A673 (cell line): ENCODE data around the gene CLCN7. TPM values are rescaled to one million over a fixed set of nuclear protein-coding genes. Genes with fewer than 3 reads are reported as not detected.

Experiments
- BruUV-seq: library from RNA; stranded (reverse); fragments of 400-500 nt; replicated peaks from 2 replicates; lab custom pipeline; 2021; lab: Mats Ljungman, UMichigan
- CTCF ChIA-PET: fragments of 300-600 bp; sonication (Branson Sonifier 250); formaldehyde crosslinking; loops from one replicate; lab custom pipeline; 2022; ENCODE audit warnings: antibody characterized with exemption; lab: Charles Lee
- POLR2A ChIA-PET: fragments of 300-600 bp; sonication (Branson Sonifier 250); formaldehyde crosslinking; loops from one replicate; lab custom pipeline; 2022; ENCODE audit warnings: antibody characterized with exemption; ENCODE audit not compliant: low non-redundant PET; lab: Charles Lee
- DNase-seq: peaks from one replicate; pipeline ENCODE4 v3.0.0-alpha.2; 2015; ENCODE audit warnings: low spot score
- H3K27ac ChIP-seq: fragments of 200-600 bp; sonication (generic); 2 replicates; pipeline ENCODE4 v1.5.1; 2016; ENCODE audit warnings: mixed run types, low read depth, mild to moderate bottlenecking, mixed read lengths, antibody characterized with exemption, low read length; ENCODE audit not compliant: poor library complexity, severe bottlenecking
- H3K27me3 ChIP-seq: fragments of 200-600 bp; sonication (generic); replicated peaks from 2 replicates; pipeline ENCODE4 v1.6.1; 2017; ENCODE audit warnings: mixed run types, low read depth, mild to moderate bottlenecking, mixed read lengths, antibody characterized with exemption, low read length; ENCODE audit not compliant: insufficient read depth, poor library complexity
- H3K36me3 ChIP-seq: fragments of 200-600 bp; sonication (generic); 2 replicates; pipeline ENCODE4 v1.6.1; 2016; ENCODE audit warnings: mixed run types, mild to moderate bottlenecking, mixed read lengths, antibody characterized with exemption, low read length; ENCODE audit not compliant: insufficient read depth, poor library complexity, severe bottlenecking
- H3K4me1 ChIP-seq: fragments of 200-600 bp; sonication (generic); 2 replicates; pipeline ENCODE4 v1.6.1; 2017; ENCODE audit warnings: mixed run types, mild to moderate bottlenecking, mixed read lengths, antibody characterized with exemption, low read length; ENCODE audit not compliant: insufficient read depth, poor library complexity, severe bottlenecking
- H3K4me3 ChIP-seq: fragments of 200-600 bp; sonication (generic); 2 replicates; pipeline ENCODE4 v1.5.1; 2016; ENCODE audit warnings: low read depth, mixed run types, mild to moderate bottlenecking, mixed read lengths, low read length; ENCODE audit not compliant: poor library complexity, severe bottlenecking
- H3K9me3 ChIP-seq: fragments of 200-600 bp; sonication (generic); 2 replicates; pipeline ENCODE4 v1.6.1; 2016; ENCODE audit warnings: mixed run types, low read depth, mild to moderate bottlenecking, mixed read lengths, antibody characterized with exemption, low read length; ENCODE audit not compliant: poor library complexity, severe bottlenecking
- EZH2 ChIP-seq: fragments of 200-600 bp; sonication (generic); IDR thresholded peaks from 2 replicates; pipeline ENCODE4 v1.6.1; 2017; ENCODE audit warnings: borderline replicate concordance, low read depth, mild to moderate bottlenecking, mixed read lengths, antibody characterized with exemption, low read length; ENCODE audit not compliant: poor library complexity, severe bottlenecking
- intact Hi-C: fragments of 100-400 bp; cut with micrococcal nuclease; formaldehyde crosslinking; loops from one replicate; pipeline ENCODE4 v1.10.0; 2022; ENCODE audit not compliant: unreplicated experiment
- total RNA-seq: library from RNA; stranded (reverse); gene quantifications from 2 replicates; pipeline ENCODE4 v1.2.3, GENCODE V29; 2021
- TF ChIP-seq, protein P1 (sequence below): fragments of 300-800, 200-600 bp; sonication (generic); conservative IDR thresholded peaks from 2 replicates; pipeline ENCODE4 v1.5.1; 2017; ENCODE audit warnings: low read depth, mild to moderate bottlenecking, antibody characterized with exemption, low read length, moderate library complexity, mixed read lengths

Gene CLCN7
- total RNA-seq, 1 experiment from 2014 or later, result 89.3 TPM

DNA sequence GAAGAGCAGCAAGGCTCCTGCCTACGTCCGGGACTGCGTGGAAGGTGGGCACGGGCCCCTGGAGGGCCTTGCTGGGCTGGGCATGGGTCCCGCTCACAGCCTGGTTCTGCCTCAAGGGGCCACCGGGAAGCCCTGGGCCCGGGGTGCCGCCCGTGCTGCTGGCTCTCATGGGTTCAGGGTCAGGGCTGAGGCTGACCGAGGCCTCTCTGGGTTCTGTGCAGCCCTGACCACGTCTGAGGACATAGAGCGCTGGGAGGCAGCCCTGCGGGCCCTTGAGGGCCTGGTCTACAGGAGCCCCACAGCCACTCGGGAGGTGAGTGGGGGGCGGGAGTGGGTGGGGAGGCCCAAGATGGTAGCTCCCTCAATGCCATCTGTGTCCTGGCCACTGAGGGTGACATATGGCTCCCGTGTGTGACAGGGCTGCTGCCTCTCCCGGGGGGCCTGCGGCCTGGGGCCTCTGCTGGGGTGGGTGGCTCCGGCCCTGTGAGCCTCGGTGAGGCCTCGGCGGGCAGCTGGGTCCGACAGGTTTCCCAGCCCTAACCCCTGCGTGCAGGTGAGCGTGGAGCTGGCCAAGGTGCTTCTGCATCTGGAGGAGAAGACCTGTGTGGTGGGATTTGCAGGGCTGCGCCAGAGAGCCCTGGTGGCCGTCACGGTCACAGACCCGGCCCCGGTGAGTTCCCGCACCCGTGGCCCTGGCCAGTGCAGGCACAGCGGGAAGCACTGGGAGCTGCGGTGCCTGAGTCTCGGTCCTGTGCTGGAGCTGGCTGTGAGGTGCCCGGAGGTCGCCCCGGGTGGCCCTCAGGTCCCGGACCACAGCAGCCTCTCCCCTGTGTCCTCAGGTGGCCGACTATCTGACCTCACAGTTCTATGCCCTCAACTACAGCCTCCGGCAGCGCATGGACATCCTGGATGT is 27.5 kb upstream of the CLCN7 start:
- POLR2A ChIA-PET, result no interaction called here
- no peak overlapping the region for H3K27ac ChIP-seq
- no peak overlapping the region for H3K4me3 ChIP-seq
- no peak for DNase-seq
- no peaks in the 10 kb centered on the region for H3K4me1 ChIP-seq
- intact Hi-C loops, result no loop called here
- BruUV-seq, result no TSS peak
- no peaks in the 10 kb centered on the region for H3K27me3 ChIP-seq
- CTCF ChIA-PET, result no interaction called here
- H3K9me3 ChIP-seq, result no peaks in the 10 kb centered on the region
- peaks cover 27% of the 10 kb centered on the region for H3K36me3 ChIP-seq
- no peak for TF ChIP-seq EZH2
- TF ChIP-seq, protein P1, sequence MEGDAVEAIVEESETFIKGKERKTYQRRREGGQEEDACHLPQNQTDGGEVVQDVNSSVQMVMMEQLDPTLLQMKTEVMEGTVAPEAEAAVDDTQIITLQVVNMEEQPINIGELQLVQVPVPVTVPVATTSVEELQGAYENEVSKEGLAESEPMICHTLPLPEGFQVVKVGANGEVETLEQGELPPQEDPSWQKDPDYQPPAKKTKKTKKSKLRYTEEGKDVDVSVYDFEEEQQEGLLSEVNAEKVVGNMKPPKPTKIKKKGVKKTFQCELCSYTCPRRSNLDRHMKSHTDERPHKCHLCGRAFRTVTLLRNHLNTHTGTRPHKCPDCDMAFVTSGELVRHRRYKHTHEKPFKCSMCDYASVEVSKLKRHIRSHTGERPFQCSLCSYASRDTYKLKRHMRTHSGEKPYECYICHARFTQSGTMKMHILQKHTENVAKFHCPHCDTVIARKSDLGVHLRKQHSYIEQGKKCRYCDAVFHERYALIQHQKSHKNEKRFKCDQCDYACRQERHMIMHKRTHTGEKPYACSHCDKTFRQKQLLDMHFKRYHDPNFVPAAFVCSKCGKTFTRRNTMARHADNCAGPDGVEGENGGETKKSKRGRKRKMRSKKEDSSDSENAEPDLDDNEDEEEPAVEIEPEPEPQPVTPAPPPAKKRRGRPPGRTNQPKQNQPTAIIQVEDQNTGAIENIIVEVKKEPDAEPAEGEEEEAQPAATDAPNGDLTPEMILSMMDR, result no peak

DNA sequence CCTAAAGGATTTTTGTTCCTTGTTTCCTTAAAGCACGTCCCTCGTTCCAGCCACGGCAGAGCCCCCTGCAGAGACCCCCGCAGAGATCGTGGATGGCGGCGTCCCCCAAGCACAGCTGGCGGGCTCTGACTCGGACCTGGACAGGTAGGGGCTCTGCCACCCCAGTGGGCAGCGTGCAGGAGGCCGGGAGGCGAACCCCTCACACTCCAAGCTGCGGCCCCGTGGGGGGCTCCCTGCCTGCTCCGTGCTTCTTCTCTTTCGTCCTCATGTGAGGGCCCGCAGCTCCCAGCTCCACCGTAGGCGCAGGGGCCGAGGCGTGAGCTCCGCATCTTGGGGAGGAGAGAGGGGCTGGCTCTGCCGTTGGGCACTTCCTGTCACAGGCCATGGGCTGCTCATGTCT is 26.8 kb upstream of the CLCN7 start:
- Histone ChIP-seq H3K4me3 (no peak overlapping the region), H3K36me3 (peaks cover 27% of the 10 kb centered on the region), H3K27me3 (no peaks in the 10 kb centered on the region), H3K9me3 (no peaks in the 10 kb centered on the region), H3K27ac (no peak overlapping the region), H3K4me1 (no peaks in the 10 kb centered on the region)
- no peak for TF ChIP-seq EZH2
- TF ChIP-seq, protein P1, result no peak
- ChIA-PET CTCF (no interaction called here), POLR2A (no interaction called here)
- intact Hi-C loops, result no loop called here
- no peak for DNase-seq
- BruUV-seq, result no TSS peak

DNA sequence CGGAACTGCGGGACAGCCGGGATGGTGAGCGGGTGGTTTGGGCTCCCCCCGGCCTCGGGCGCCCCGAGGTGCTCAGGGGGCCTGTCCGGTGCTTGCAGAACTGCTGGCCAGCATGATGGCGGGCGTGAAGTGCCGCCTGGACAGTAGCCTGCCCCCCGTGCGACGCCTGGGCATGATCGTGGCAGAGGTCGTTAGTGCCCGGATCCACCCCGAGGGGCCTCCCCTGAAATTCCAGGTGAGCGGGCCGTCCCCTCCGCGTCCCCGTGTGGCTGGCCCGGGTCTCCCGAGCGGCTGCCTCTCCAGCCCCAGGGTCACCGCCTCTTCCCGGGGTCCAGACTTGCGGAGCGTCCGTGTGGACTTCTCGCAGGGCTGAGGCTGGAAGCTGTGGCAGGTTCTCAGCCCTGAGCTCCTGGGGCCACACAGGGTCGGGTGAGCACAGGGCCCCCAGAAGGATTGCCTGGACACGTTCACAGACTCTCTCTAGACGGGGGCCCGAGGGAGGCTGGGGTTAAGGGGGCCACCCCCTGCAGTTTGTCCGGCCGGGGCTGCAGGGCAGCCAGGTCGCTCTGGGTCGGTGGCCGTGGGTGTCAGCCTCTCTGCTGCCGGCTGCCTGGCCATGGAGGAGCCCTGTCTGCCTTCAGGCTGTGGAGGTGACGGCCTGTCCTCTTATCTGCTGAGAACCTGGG is 25.8 kb upstream of the CLCN7 start:
- ChIA-PET CTCF (no interaction called here), POLR2A (no interaction called here)
- Histone ChIP-seq H3K27me3 (no peaks in the 10 kb centered on the region), H3K36me3 (peaks cover 27% of the 10 kb centered on the region), H3K4me3 (no peak overlapping the region), H3K4me1 (no peaks in the 10 kb centered on the region), H3K9me3 (no peaks in the 10 kb centered on the region), H3K27ac (no peak overlapping the region)
- no TSS peak for BruUV-seq
- no peak for TF ChIP-seq EZH2
- no peak for DNase-seq
- intact Hi-C loops, result no loop called here
